ENCODE measurements around the gene LRRC61.

The LRRC61 gene

DNA sequence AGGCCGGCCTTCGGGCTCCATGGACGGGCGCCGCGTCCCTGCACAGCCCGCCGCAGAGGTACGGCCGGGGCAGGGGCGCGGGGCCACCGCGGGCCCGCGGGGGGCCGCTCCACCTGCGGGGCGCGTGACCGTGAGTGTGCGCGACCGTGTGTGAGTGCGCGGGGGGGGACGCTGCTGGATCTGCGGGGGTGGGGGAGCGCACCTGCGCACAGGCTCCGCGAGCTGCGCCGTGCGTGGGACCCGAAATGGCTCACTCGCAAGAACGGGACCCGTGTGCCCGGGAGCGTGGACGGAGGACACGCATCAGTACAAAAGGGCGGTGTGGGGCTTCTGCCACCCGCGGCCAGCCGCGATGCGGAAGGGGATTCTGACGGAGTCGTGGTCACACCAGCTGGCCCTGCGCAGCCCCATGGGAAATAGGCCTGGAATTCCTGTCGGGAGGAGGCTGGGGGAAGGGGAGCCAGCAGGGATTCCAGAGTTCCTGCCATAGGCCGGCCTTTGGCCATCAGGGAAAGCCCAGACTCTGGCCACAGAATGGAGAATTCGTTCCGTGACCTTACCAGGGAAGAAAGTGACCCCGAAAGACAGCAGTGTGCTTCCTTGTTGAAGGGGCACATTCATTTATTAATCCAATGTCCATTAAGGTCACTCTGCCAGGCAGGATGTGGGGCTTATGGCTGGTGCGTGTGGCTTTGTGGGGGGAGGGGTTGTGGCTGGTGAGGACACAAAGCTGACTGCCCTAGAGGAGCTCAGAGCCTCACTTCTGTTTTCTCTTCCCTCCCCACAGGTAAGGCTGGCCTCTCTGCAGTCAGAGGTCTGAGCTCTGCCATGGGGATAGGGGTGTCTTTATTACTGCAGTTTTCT lies 46.0 kb downstream of the LRRC61 start:
- Histone ChIP-seq H3K9me3 (ENCODE audit: control insufficient read depth, low read length) (no peaks in the 10 kb centered on the region), H3K4me3 (ENCODE audit: insufficient read depth, low read depth, low read length, poor library complexity, severe bottlenecking) (peak overlapping the region; percentile 92), H3K36me3 (ENCODE audit: control insufficient read depth, insufficient read depth, low read length) (peaks cover 15% of the 10 kb centered on the region), H3K4me1 (ENCODE audit: control insufficient read depth, insufficient read depth, low read length, poor library complexity, severe bottlenecking) (peaks cover 20% of the 10 kb centered on the region), H3K27ac (ENCODE audit: insufficient read depth, low read length, poor library complexity, severe bottlenecking) (peak overlapping the region; percentile 79), H3K27me3 (replicated peaks; ENCODE audit: control insufficient read depth, insufficient read depth, low read length, poor library complexity, severe bottlenecking) (no peaks in the 10 kb centered on the region)
- DNase-seq, result peak; percentile 36 to 47 (median 40)

DNA sequence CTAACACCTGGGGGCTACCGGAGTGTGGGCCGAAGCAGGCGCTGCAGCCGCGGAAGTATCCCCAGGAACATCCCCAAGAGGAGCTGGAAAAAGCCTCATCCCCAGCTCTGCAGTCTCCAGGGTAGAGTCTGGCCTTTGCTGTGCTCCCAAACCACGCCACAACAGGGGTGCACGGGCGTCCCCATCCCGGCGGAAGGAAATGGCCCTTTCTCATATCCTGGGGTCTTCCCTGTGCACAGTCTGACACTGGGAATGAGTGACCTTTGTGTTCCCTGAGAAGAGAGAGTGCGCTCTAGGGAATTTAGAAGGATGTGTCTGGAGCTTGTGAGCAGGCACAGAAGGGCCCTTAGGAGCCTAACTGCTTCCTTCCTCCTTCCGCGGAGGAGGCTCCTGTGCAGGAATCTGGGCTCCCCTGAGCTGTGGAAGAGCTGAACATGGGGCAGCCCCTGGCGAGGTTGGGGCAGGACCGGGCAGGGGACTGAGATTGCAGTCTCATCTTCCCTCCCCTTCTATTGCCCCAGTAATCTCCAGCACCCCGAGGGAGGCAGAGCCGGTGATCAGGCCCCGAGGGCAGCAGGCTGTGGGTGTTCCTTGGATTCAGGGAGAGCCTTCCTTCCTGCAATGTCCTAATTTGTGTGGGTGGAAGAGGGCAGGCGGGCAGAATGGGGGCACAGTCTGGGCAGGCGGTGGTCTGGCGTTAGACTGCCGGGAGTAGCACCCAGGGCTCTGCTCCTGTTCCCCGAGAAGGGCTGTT lies 46.8 kb downstream of the LRRC61 start:
- H3K27ac ChIP-seq (ENCODE audit: insufficient read depth, low read length, poor library complexity, severe bottlenecking), result peak overlapping the region; percentile 79
- no peaks in the 10 kb centered on the region for H3K27me3 ChIP-seq (replicated peaks; ENCODE audit: control insufficient read depth, insufficient read depth, low read length, poor library complexity, severe bottlenecking)
- H3K9me3 ChIP-seq (ENCODE audit: control insufficient read depth, low read length), result no peaks in the 10 kb centered on the region
- H3K4me1 ChIP-seq (ENCODE audit: control insufficient read depth, insufficient read depth, low read length, poor library complexity, severe bottlenecking), result peaks cover 20% of the 10 kb centered on the region
- DNase-seq, result no peak
- H3K36me3 ChIP-seq (ENCODE audit: control insufficient read depth, insufficient read depth, low read length), result peaks cover 15% of the 10 kb centered on the region
- H3K4me3 ChIP-seq (ENCODE audit: insufficient read depth, low read depth, low read length, poor library complexity, severe bottlenecking), result peak overlapping the region; percentile 92

- H3K9me3 ChIP-seq (ENCODE audit: control insufficient read depth, low read length), result no peaks in the 10 kb centered on the region
- peaks cover 15% of the 10 kb centered on the region for H3K36me3 ChIP-seq (ENCODE audit: control insufficient read depth, insufficient read depth, low read length)
- H3K4me3 ChIP-seq (ENCODE audit: insufficient read depth, low read depth, low read length, poor library complexity, severe bottlenecking), result no peak overlapping the region
- H3K27me3 ChIP-seq (replicated peaks; ENCODE audit: control insufficient read depth, insufficient read depth, low read length, poor library complexity, severe bottlenecking), result no peaks in the 10 kb centered on the region
- H3K4me1 ChIP-seq (ENCODE audit: control insufficient read depth, insufficient read depth, low read length, poor library complexity, severe bottlenecking), result peaks cover 21% of the 10 kb centered on the region
- no peak for DNase-seq
- H3K27ac ChIP-seq (ENCODE audit: insufficient read depth, low read length, poor library complexity, severe bottlenecking), result peak overlapping the region; percentile 20
Observed at GRCh38 chr7:150370612-150371071, 47.5 kb downstream of the LRRC61 start.

- Histone ChIP-seq H3K4me3 (ENCODE audit: insufficient read depth, low read depth, low read length, poor library complexity, severe bottlenecking) (no peak overlapping the region), H3K27me3 (replicated peaks; ENCODE audit: control insufficient read depth, insufficient read depth, low read length, poor library complexity, severe bottlenecking) (no peaks in the 10 kb centered on the region), H3K36me3 (ENCODE audit: control insufficient read depth, insufficient read depth, low read length) (peaks cover 15% of the 10 kb centered on the region), H3K4me1 (ENCODE audit: control insufficient read depth, insufficient read depth, low read length, poor library complexity, severe bottlenecking) (peaks cover 27% of the 10 kb centered on the region), H3K9me3 (ENCODE audit: control insufficient read depth, low read length) (no peaks in the 10 kb centered on the region), H3K27ac (ENCODE audit: insufficient read depth, low read length, poor library complexity, severe bottlenecking) (no peak overlapping the region)
- DNase-seq, result no peak
Observed at GRCh38 chr7:150371131-150371995, 48.2 kb downstream of the LRRC61 start.

GRCh38 chr7:150371996-150372270 lies 48.8 kb downstream of the LRRC61 start:
- H3K4me3 ChIP-seq (ENCODE audit: insufficient read depth, low read depth, low read length, poor library complexity, severe bottlenecking), result no peak overlapping the region
- H3K4me1 ChIP-seq (ENCODE audit: control insufficient read depth, insufficient read depth, low read length, poor library complexity, severe bottlenecking), result peaks cover 31% of the 10 kb centered on the region
- DNase-seq, result no peak
- H3K36me3 ChIP-seq (ENCODE audit: control insufficient read depth, insufficient read depth, low read length), result peaks cover 15% of the 10 kb centered on the region
- H3K27ac ChIP-seq (ENCODE audit: insufficient read depth, low read length, poor library complexity, severe bottlenecking), result no peak overlapping the region
- no peaks in the 10 kb centered on the region for H3K9me3 ChIP-seq (ENCODE audit: control insufficient read depth, low read length)
- no peaks in the 10 kb centered on the region for H3K27me3 ChIP-seq (replicated peaks; ENCODE audit: control insufficient read depth, insufficient read depth, low read length, poor library complexity, severe bottlenecking)

DNA sequence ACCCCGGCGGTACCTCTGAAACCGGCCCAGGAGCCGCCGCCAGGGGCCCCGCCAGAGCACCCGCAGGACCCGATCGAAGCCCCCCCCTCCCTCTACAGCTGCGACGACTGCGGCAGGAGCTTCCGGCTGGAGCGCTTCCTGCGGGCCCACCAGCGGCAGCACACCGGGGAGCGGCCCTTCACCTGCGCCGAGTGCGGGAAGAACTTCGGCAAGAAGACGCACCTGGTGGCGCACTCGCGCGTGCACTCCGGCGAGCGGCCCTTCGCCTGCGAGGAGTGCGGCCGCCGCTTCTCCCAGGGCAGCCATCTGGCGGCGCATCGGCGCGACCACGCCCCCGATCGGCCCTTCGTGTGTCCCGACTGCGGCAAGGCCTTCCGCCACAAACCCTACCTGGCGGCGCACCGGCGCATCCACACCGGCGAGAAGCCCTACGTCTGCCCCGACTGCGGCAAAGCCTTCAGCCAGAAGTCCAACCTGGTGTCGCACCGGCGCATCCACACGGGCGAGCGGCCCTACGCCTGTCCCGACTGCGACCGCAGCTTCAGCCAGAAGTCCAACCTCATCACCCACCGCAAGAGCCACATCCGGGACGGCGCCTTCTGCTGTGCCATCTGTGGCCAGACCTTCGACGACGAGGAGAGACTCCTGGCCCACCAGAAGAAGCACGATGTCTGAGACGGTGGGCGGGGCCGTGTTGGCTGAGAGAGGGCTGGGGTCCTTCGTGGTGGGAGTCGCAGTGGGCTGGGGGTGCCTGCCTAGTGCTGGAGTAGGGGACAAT lies 49.3 kb downstream of the LRRC61 start:
- H3K27me3 ChIP-seq (replicated peaks; ENCODE audit: control insufficient read depth, insufficient read depth, low read length, poor library complexity, severe bottlenecking), result no peaks in the 10 kb centered on the region
- H3K27ac ChIP-seq (ENCODE audit: insufficient read depth, low read length, poor library complexity, severe bottlenecking), result no peak overlapping the region
- no peak overlapping the region for H3K4me3 ChIP-seq (ENCODE audit: insufficient read depth, low read depth, low read length, poor library complexity, severe bottlenecking)
- no peak for DNase-seq
- peaks cover 31% of the 10 kb centered on the region for H3K4me1 ChIP-seq (ENCODE audit: control insufficient read depth, insufficient read depth, low read length, poor library complexity, severe bottlenecking)
- peaks cover 15% of the 10 kb centered on the region for H3K36me3 ChIP-seq (ENCODE audit: control insufficient read depth, insufficient read depth, low read length)
- no peaks in the 10 kb centered on the region for H3K9me3 ChIP-seq (ENCODE audit: control insufficient read depth, low read length)

DNA sequence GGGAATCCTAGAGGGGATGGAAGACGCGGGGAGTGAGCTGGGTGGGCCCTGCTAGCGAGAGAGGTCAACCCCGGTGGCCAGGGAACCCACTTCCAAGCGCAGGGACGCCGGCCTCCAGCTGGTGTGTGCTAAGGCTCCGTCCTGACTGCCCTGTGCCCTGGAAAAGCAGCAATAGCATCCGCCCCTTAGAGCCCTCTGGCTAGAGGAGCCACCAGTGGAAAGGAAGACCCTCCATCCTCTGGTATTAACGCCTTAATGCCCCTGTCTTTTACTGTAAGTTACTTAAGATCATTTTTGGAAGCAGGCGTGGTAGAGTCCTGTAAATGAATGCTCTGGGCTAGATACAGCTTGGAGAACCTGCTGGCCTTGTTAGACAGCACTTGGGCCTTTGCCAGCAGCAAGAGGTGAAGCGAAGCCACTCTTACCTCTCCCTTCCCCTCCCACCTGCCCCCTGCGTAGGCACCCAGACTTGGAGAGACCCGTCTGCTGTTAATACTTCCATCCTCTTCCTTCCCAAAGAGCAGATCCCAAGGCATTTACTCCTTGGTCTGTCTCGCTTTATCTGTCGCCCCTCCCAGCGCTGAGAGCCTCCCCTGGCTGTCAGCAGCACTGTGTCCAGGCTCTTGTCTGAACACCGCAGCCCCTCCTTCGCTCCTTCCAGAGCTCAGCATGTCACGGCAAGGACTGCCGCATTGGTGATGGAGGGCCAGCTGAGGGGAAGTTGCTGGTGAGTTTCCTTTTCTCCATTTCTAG lies 50.1 kb downstream of the LRRC61 start:
- Histone ChIP-seq H3K36me3 (ENCODE audit: control insufficient read depth, insufficient read depth, low read length) (peaks cover 15% of the 10 kb centered on the region), H3K27ac (ENCODE audit: insufficient read depth, low read length, poor library complexity, severe bottlenecking) (no peak overlapping the region), H3K4me3 (ENCODE audit: insufficient read depth, low read depth, low read length, poor library complexity, severe bottlenecking) (no peak overlapping the region), H3K27me3 (replicated peaks; ENCODE audit: control insufficient read depth, insufficient read depth, low read length, poor library complexity, severe bottlenecking) (no peaks in the 10 kb centered on the region), H3K4me1 (ENCODE audit: control insufficient read depth, insufficient read depth, low read length, poor library complexity, severe bottlenecking) (peaks cover 27% of the 10 kb centered on the region), H3K9me3 (ENCODE audit: control insufficient read depth, low read length) (no peaks in the 10 kb centered on the region)
- no peak for DNase-seq

DNA sequence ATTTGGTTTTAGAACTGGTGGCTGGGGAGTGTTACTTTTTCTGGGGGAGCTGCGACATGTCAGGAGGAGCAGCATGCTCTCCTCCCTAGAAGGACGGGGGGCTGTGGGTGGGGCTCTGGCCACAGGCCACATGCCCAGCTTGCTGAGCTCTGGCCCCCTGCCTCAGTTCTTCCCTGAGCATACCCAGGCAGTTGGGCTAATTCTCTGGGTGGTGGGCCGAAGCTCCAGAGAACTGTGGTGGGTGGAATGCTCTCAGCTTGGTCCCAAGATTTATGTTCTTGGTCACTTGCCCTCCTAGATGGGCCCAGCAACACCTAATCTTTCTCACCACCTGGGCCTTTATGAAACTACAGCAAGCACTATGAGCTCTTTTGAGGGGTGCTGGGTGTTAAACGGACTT lies 50.9 kb downstream of the LRRC61 start:
- no peaks in the 10 kb centered on the region for H3K9me3 ChIP-seq (ENCODE audit: control insufficient read depth, low read length)
- H3K27ac ChIP-seq (ENCODE audit: insufficient read depth, low read length, poor library complexity, severe bottlenecking), result no peak overlapping the region
- peaks cover 31% of the 10 kb centered on the region for H3K4me1 ChIP-seq (ENCODE audit: control insufficient read depth, insufficient read depth, low read length, poor library complexity, severe bottlenecking)
- no peaks in the 10 kb centered on the region for H3K27me3 ChIP-seq (replicated peaks; ENCODE audit: control insufficient read depth, insufficient read depth, low read length, poor library complexity, severe bottlenecking)
- no peak for DNase-seq
- peaks cover 15% of the 10 kb centered on the region for H3K36me3 ChIP-seq (ENCODE audit: control insufficient read depth, insufficient read depth, low read length)
- H3K4me3 ChIP-seq (ENCODE audit: insufficient read depth, low read depth, low read length, poor library complexity, severe bottlenecking), result no peak overlapping the region

GRCh38 chr7:150374472-150374871 lies 51.3 kb downstream of the LRRC61 start:
- Histone ChIP-seq H3K9me3 (ENCODE audit: control insufficient read depth, low read length) (no peaks in the 10 kb centered on the region), H3K27me3 (replicated peaks; ENCODE audit: control insufficient read depth, insufficient read depth, low read length, poor library complexity, severe bottlenecking) (no peaks in the 10 kb centered on the region), H3K36me3 (ENCODE audit: control insufficient read depth, insufficient read depth, low read length) (peaks cover 15% of the 10 kb centered on the region), H3K27ac (ENCODE audit: insufficient read depth, low read length, poor library complexity, severe bottlenecking) (no peak overlapping the region), H3K4me1 (ENCODE audit: control insufficient read depth, insufficient read depth, low read length, poor library complexity, severe bottlenecking) (peaks cover 30% of the 10 kb centered on the region), H3K4me3 (ENCODE audit: insufficient read depth, low read depth, low read length, poor library complexity, severe bottlenecking) (no peak overlapping the region)
- no peak for DNase-seq

Data from effector memory CD4-positive, alpha-beta T cell (primary cell).